ENCODE results near the gene ASRGL1.

DNA sequence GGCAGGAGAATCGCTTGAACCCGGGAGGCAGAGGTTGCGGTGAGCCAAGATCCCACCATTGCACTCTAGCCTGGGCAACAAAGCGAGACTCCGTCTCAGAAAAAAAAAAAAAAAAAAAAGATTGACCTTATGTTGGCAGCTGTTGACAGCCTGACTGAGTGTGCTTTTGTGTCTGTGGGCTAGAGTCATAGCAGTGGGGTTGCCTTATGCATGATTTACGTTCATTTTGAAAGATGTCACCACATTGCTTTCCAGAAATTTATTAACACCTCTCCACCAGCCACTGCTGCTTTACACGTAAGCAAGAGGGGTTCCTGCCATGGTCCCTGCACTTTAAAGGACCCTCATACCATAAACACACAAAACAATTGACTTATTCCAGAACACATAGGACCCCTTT is 21.0 kb downstream of the ASRGL1 start:
- TF ChIP-seq, protein P1, sequence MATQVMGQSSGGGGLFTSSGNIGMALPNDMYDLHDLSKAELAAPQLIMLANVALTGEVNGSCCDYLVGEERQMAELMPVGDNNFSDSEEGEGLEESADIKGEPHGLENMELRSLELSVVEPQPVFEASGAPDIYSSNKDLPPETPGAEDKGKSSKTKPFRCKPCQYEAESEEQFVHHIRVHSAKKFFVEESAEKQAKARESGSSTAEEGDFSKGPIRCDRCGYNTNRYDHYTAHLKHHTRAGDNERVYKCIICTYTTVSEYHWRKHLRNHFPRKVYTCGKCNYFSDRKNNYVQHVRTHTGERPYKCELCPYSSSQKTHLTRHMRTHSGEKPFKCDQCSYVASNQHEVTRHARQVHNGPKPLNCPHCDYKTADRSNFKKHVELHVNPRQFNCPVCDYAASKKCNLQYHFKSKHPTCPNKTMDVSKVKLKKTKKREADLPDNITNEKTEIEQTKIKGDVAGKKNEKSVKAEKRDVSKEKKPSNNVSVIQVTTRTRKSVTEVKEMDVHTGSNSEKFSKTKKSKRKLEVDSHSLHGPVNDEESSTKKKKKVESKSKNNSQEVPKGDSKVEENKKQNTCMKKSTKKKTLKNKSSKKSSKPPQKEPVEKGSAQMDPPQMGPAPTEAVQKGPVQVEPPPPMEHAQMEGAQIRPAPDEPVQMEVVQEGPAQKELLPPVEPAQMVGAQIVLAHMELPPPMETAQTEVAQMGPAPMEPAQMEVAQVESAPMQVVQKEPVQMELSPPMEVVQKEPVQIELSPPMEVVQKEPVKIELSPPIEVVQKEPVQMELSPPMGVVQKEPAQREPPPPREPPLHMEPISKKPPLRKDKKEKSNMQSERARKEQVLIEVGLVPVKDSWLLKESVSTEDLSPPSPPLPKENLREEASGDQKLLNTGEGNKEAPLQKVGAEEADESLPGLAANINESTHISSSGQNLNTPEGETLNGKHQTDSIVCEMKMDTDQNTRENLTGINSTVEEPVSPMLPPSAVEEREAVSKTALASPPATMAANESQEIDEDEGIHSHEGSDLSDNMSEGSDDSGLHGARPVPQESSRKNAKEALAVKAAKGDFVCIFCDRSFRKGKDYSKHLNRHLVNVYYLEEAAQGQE (IDR thresholded peaks at IDR 0.05; ENCODE audit: low read depth, low read length): no peak
- TF ChIP-seq POLR2AphosphoS5 (IDR thresholded peaks at IDR 0.05; ENCODE audit: low read depth, low read length) (no peak), JUND (IDR thresholded peaks at IDR 0.05) (no peak), SIN3A (IDR thresholded peaks at IDR 0.05; ENCODE audit: borderline replicate concordance, low read depth, low read length) (no peak)
- TF ChIP-seq, protein P2, sequence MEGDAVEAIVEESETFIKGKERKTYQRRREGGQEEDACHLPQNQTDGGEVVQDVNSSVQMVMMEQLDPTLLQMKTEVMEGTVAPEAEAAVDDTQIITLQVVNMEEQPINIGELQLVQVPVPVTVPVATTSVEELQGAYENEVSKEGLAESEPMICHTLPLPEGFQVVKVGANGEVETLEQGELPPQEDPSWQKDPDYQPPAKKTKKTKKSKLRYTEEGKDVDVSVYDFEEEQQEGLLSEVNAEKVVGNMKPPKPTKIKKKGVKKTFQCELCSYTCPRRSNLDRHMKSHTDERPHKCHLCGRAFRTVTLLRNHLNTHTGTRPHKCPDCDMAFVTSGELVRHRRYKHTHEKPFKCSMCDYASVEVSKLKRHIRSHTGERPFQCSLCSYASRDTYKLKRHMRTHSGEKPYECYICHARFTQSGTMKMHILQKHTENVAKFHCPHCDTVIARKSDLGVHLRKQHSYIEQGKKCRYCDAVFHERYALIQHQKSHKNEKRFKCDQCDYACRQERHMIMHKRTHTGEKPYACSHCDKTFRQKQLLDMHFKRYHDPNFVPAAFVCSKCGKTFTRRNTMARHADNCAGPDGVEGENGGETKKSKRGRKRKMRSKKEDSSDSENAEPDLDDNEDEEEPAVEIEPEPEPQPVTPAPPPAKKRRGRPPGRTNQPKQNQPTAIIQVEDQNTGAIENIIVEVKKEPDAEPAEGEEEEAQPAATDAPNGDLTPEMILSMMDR (IDR thresholded peaks at IDR 0.05): no peak
